HG02642 (cell line): ENCODE measurements around the gene AMPH.

Source experiments
- ATAC-seq: cut with Tn5 transposase; IDR thresholded peaks from one replicate; pipeline ENCODE4 v1.9.1; 2021; ENCODE audit warnings: mild to moderate bottlenecking; ENCODE audit not compliant: unreplicated experiment, poor library complexity

Gene AMPH

GRCh38 chr7:38548605-38549004 is 82.6 kb downstream of the AMPH start:
- ATAC-seq: no peak

GRCh38 chr7:38546763-38547162 is 84.4 kb downstream of the AMPH start:
- ATAC-seq: no peak

- no peak for ATAC-seq
Observed at GRCh38 chr7:38545977-38546376, 85.2 kb downstream of the AMPH start.

- no peak for ATAC-seq
Observed at GRCh38 chr7:38542156-38542555, 89.0 kb downstream of the AMPH start.

GRCh38 chr7:38541440-38541839 is 89.7 kb downstream of the AMPH start:
- no peak for ATAC-seq

GRCh38 chr7:38539477-38540081 is 91.6 kb downstream of the AMPH start:
- ATAC-seq: no peak

GRCh38 chr7:38535073-38535472 is 96.1 kb downstream of the AMPH start:
- ATAC-seq: no peak

GRCh38 chr7:38525857-38526256 is 105.3 kb downstream of the AMPH start:
- no peak for ATAC-seq

- ATAC-seq: no peak
Observed at GRCh38 chr7:38524786-38525185, 106.4 kb downstream of the AMPH start.

GRCh38 chr7:38520741-38521140 is 110.4 kb downstream of the AMPH start:
- no peak for ATAC-seq

GRCh38 chr7:38518541-38518940 is 112.6 kb downstream of the AMPH start:
- ATAC-seq: no peak

GRCh38 chr7:38512704-38513103 is 118.5 kb downstream of the AMPH start:
- ATAC-seq: no peak

GRCh38 chr7:38512291-38512690 is 118.9 kb downstream of the AMPH start:
- ATAC-seq: no peak

GRCh38 chr7:38507384-38507783 is 123.8 kb downstream of the AMPH start:
- no peak for ATAC-seq

GRCh38 chr7:38506756-38507155 is 124.4 kb downstream of the AMPH start:
- ATAC-seq: no peak

GRCh38 chr7:38506004-38506403 is 125.2 kb downstream of the AMPH start:
- no peak for ATAC-seq

- ATAC-seq: no peak
Observed at GRCh38 chr7:38504684-38505083, 126.5 kb downstream of the AMPH start.

GRCh38 chr7:38502848-38503247 is 128.3 kb downstream of the AMPH start:
- no peak for ATAC-seq

- ATAC-seq: no peak
Observed at GRCh38 chr7:38502289-38502688, 128.9 kb downstream of the AMPH start.

GRCh38 chr7:38492010-38492409 is 139.2 kb downstream of the AMPH start:
- ATAC-seq: no peak

GRCh38 chr7:38482521-38482920 is 148.7 kb downstream of the AMPH start:
- ATAC-seq: no peak

GRCh38 chr7:38481401-38481800 is 149.8 kb downstream of the AMPH start:
- ATAC-seq: no peak

GRCh38 chr7:38478404-38478803 is 152.8 kb downstream of the AMPH start:
- no peak for ATAC-seq
